DOHH2 (cell line): ENCODE data around the gene MC1R.

ENCODE experiments used
- EZH2phosphoT487 ChIP-seq: fragments of 200-600 bp; sonication (generic); IDR thresholded peaks from 2 replicates; pipeline ENCODE4 v1.6.1; 2017; ENCODE audit warnings: borderline replicate concordance, mild to moderate bottlenecking, antibody characterized with exemption, low read length, moderate library complexity, mixed read lengths
- TF ChIP-seq, protein P1 (sequence below): fragments of 200-600 bp; sonication (generic); IDR thresholded peaks from one replicate; pipeline ENCODE4 v1.5.1; 2014; ENCODE audit warnings: antibody characterized with exemption, mild to moderate bottlenecking, low read depth, low read length; ENCODE audit not compliant: poor library complexity, severe bottlenecking

DNA sequence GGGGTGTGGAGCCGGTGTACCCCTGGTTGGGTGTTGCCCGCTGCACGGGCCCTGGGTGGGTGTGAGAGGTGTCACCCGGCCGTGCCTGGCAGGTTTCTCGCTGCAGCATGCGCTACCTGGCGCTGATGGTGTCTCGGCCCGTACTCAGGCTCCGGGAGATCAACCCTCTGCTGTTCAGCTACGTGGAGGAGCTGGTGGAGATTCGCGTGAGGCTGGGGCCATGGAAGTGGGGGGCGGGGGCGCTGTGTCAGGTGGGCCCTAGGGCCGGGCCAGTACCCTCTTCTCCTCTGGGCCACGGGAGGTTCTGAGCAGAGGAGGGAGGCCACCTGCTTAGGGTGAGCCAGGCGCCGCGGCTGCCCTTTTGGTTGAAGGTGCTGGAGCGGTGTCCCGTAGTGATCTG lies 43.3 kb downstream of the MC1R start:
- TF ChIP-seq, protein P1, sequence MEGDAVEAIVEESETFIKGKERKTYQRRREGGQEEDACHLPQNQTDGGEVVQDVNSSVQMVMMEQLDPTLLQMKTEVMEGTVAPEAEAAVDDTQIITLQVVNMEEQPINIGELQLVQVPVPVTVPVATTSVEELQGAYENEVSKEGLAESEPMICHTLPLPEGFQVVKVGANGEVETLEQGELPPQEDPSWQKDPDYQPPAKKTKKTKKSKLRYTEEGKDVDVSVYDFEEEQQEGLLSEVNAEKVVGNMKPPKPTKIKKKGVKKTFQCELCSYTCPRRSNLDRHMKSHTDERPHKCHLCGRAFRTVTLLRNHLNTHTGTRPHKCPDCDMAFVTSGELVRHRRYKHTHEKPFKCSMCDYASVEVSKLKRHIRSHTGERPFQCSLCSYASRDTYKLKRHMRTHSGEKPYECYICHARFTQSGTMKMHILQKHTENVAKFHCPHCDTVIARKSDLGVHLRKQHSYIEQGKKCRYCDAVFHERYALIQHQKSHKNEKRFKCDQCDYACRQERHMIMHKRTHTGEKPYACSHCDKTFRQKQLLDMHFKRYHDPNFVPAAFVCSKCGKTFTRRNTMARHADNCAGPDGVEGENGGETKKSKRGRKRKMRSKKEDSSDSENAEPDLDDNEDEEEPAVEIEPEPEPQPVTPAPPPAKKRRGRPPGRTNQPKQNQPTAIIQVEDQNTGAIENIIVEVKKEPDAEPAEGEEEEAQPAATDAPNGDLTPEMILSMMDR = no peak
- TF ChIP-seq EZH2phosphoT487 = no peak
